ENCODE measurements around the gene FBRSL1. TPM values are rescaled to one million over a fixed set of nuclear protein-coding genes. Genes with fewer than 3 reads are reported as not detected.
"Not testable (repeated sequence)": the region's sequence is repeated elsewhere in the genome, so short reads cannot be mapped to it uniquely, and the experiment has no call there.

FBRSL1 gene
- total and polyA plus RNA-seq, 2 of the 8 experiments (the other 6 are each of a cell fraction or from before 2014, with no cell fraction given) = 18.4 to 109 TPM

DNA sequence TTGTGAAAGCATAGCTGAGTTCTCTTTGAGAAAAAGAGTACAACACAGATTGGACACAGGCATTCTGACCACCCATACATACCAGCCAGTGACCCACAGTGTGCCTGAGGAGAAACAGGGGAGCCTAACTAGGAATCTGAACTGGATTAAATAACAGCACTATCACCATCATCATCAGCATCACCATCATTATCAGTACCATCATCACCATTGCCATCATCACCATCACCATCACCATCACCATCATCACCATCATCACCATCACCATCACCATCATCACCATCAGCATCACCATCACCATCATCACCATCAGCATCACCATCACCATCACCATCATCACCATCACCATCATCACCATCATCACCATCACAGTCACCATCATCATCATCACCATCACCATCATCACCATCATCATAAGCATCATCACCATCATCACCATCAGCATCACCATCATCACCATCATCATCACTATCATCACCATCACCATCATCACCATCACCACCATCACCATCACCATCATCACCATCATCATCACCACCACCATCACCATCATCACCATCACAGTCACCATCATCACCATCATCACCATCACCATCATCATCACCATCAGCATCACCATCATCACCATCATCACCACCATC lies 26.5 kb upstream of the FBRSL1 start:
- FAIRE-seq; H2BK15ac ChIP-seq (ENCODE audit: low read length); H3K4ac ChIP-seq (replicated peaks; ENCODE audit: insufficient read length, low read depth, low read length); H4K8ac ChIP-seq (ENCODE audit: extremely low read depth, insufficient read depth, low read length); H3K9ac ChIP-seq (replicated peaks in 1 of 4; ENCODE audit: extremely low read depth in 1 of 4, low read depth in 3 of 4, low read length in 3 of 4); H3K14ac ChIP-seq (ENCODE audit: insufficient read length); H2BK12ac ChIP-seq (ENCODE audit: low read depth, low read length); H2AFZ ChIP-seq (ENCODE audit: low read length); H2BK5ac ChIP-seq (ENCODE audit: low read depth, low read length); H3K79me1 ChIP-seq (ENCODE audit: low read depth, low read length); H3K79me2 ChIP-seq (ENCODE audit: control insufficient read depth in 1 of 2, insufficient read depth in 2 of 2, low read length in 2 of 2); H3K4me1 ChIP-seq (replicated peaks in 1 of 4; ENCODE audit: control insufficient read depth in 3 of 4, insufficient read depth in 4 of 4, low read length in 3 of 4); H3K18ac ChIP-seq (ENCODE audit: extremely low read depth, low read length); DNase-seq (ENCODE audit: low read depth in 1 of 2, low spot score in 2 of 2); H4K5ac ChIP-seq (ENCODE audit: insufficient read length, low read depth, low read length); H4K91ac ChIP-seq (replicated peaks; ENCODE audit: insufficient read length, low read length); H3K36me3 ChIP-seq (ENCODE audit: control insufficient read depth in 2 of 4, insufficient read depth in 4 of 4, low read length in 3 of 4); POLR2A ChIA-PET (ENCODE audit: partially characterized antibody); H2BK120ac ChIP-seq (replicated peaks; ENCODE audit: low read depth, low read length); H2BK20ac ChIP-seq (ENCODE audit: low read length); H3K4me3 ChIP-seq (ENCODE audit: extremely low read depth in 1 of 4, insufficient read depth in 2 of 4, low read depth in 3 of 4, low read length in 4 of 4); H3K23ac ChIP-seq (ENCODE audit: insufficient read length); H3K4me2 ChIP-seq (ENCODE audit: insufficient read depth in 1 of 2, low read depth in 2 of 2, low read length in 2 of 2); H4K20me1 ChIP-seq (replicated peaks in 1 of 2; ENCODE audit: control insufficient read depth in 1 of 2, insufficient read depth in 2 of 2, low read length in 2 of 2); H3K27ac ChIP-seq (ENCODE audit: low read depth, low read length): not testable (repeated sequence)
- H2AK5ac ChIP-seq (ENCODE audit: low read depth, low read length) = peak overlapping the region; percentile 65; the same call in 1 of the 2 replicates
- peaks cover 13% of the 10 kb centered on the region; the same call in 1 of the 2 replicates for H3K23me2 ChIP-seq (ENCODE audit: low read depth, low read length)
- H3K27me3 ChIP-seq (replicated peaks in 1 of 4; ENCODE audit: control insufficient read depth in 3 of 4, extremely low read depth in 1 of 4, insufficient read depth in 3 of 4, low read length in 3 of 4) = peaks cover 32 to 71% (median 61%) of the 10 kb centered on the region in 4 experiments
- peak overlapping the region; percentile 80 for H3K56ac ChIP-seq (replicated peaks; ENCODE audit: insufficient read length, low read depth, low read length)
- CTCF ChIA-PET (ENCODE audit: partially characterized antibody) = interaction anchor here (0.8 to 1.6 kb wide), 6 partner anchors 29 to 62 kb away, joined by 3 to 8 read pairs (median 3); no protein-coding TSS in a partner anchor
- H3K9me3 ChIP-seq (ENCODE audit: insufficient read depth in 2 of 2, low read depth in 1 of 2, low read length in 1 of 2) = peaks cover 11 to 25% of the 10 kb centered on the region in 2 experiments; a peak in 3 of 4 replicates

DNA sequence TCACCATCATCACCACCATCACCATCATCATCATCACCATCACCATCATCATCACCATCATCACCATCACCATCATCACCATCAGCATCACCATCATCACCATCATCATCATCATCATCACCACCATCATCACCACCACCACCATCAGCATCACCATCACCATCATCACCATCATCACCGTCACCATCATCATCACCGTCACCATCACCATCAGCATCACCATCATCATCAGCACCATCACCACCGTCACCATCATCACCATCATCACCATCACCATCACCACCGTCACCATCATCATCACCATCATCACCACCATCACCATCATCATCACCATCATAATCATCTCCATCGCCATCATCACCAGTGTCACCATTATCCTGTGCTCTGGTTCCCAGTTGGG lies 25.6 kb upstream of the FBRSL1 start:
- H3K79me1 ChIP-seq (ENCODE audit: low read depth, low read length); H3K18ac ChIP-seq (ENCODE audit: extremely low read depth, low read length); H3K14ac ChIP-seq (ENCODE audit: insufficient read length); H3K4ac ChIP-seq (replicated peaks; ENCODE audit: insufficient read length, low read depth, low read length); H3K23ac ChIP-seq (ENCODE audit: insufficient read length); DNase-seq (ENCODE audit: low read depth in 1 of 2, low spot score in 2 of 2); H3K56ac ChIP-seq (replicated peaks; ENCODE audit: insufficient read length, low read depth, low read length); FAIRE-seq; H4K20me1 ChIP-seq (replicated peaks in 1 of 2; ENCODE audit: control insufficient read depth in 1 of 2, insufficient read depth in 2 of 2, low read length in 2 of 2); H2BK20ac ChIP-seq (ENCODE audit: low read length); H2BK120ac ChIP-seq (replicated peaks; ENCODE audit: low read depth, low read length); CTCF ChIA-PET (ENCODE audit: partially characterized antibody); H2BK15ac ChIP-seq (ENCODE audit: low read length); H2BK5ac ChIP-seq (ENCODE audit: low read depth, low read length); POLR2A ChIA-PET (ENCODE audit: partially characterized antibody); H3K4me1 ChIP-seq (replicated peaks in 1 of 4; ENCODE audit: control insufficient read depth in 3 of 4, insufficient read depth in 4 of 4, low read length in 3 of 4); H2BK12ac ChIP-seq (ENCODE audit: low read depth, low read length); H3K4me3 ChIP-seq (ENCODE audit: extremely low read depth in 1 of 4, insufficient read depth in 2 of 4, low read depth in 3 of 4, low read length in 4 of 4); H2AFZ ChIP-seq (ENCODE audit: low read length); H3K9ac ChIP-seq (replicated peaks in 1 of 4; ENCODE audit: extremely low read depth in 1 of 4, low read depth in 3 of 4, low read length in 3 of 4); H4K91ac ChIP-seq (replicated peaks; ENCODE audit: insufficient read length, low read length); H4K5ac ChIP-seq (ENCODE audit: insufficient read length, low read depth, low read length); H3K27ac ChIP-seq (ENCODE audit: low read depth, low read length); H3K79me2 ChIP-seq (ENCODE audit: control insufficient read depth in 1 of 2, insufficient read depth in 2 of 2, low read length in 2 of 2); H3K4me2 ChIP-seq (ENCODE audit: insufficient read depth in 1 of 2, low read depth in 2 of 2, low read length in 2 of 2); H3K36me3 ChIP-seq (ENCODE audit: control insufficient read depth in 2 of 4, insufficient read depth in 4 of 4, low read length in 3 of 4); H4K8ac ChIP-seq (ENCODE audit: extremely low read depth, insufficient read depth, low read length): not testable (repeated sequence)
- Histone ChIP-seq H2AK5ac (ENCODE audit: low read depth, low read length) (peak overlapping the region; percentile 90; the same call in 1 of the 2 replicates), H3K23me2 (ENCODE audit: low read depth, low read length) (peaks cover 13% of the 10 kb centered on the region; the same call in 1 of the 2 replicates), H3K27me3 (replicated peaks in 1 of 4; ENCODE audit: control insufficient read depth in 3 of 4, extremely low read depth in 1 of 4, insufficient read depth in 3 of 4, low read length in 3 of 4) (peaks cover 27 to 62% (median 54%) of the 10 kb centered on the region in 4 experiments), H3K9me3 (ENCODE audit: insufficient read depth in 2 of 2, low read depth in 1 of 2, low read length in 1 of 2) (peaks cover 11 to 22% of the 10 kb centered on the region in 2 experiments; a peak in 3 of 4 replicates)
- WGBS, 2 experiments (ENCODE audit: extremely low coverage in 1 of 2, insufficient coverage in 1 of 2, insufficient read length in 1 of 2, insufficient replicate concordance in 2 of 2, low coverage in 1 of 2, low lambda C conversion rate in 2 of 2, missing lambda C conversion rate in 1 of 2) = 79% methylated on average over 5 of the region's 5 CpGs; no CpG with 5 or more reads in 1 of the 2 experiments
